Measurements from ENCODE around the gene CIDEA.

The CIDEA gene

DNA sequence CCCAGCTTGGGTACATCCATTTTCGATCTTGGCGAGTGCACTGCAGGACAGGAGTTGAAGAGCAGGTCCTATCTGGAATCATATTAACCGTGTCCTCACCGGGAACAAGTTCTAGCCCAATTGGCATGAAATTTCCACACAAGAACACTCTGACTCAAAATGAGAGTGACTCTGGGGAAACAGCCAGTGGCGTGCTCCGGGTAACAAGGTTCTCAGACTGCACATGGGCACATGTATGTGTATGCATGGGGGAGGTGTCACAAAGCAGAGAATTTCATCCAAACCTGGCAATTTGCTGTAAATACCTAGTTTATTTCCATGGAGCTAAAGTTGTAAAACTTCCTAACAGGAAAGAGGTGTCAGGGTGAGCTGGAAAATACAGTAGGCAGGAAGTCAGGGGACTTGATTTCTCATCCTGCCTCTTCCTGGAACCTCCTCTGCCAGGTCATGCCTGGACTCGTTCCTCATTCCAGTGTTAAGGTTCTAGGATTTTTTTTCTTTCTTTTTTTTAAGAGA is 55.6 kb downstream of the CIDEA start:
- TF ChIP-seq, protein P1, sequence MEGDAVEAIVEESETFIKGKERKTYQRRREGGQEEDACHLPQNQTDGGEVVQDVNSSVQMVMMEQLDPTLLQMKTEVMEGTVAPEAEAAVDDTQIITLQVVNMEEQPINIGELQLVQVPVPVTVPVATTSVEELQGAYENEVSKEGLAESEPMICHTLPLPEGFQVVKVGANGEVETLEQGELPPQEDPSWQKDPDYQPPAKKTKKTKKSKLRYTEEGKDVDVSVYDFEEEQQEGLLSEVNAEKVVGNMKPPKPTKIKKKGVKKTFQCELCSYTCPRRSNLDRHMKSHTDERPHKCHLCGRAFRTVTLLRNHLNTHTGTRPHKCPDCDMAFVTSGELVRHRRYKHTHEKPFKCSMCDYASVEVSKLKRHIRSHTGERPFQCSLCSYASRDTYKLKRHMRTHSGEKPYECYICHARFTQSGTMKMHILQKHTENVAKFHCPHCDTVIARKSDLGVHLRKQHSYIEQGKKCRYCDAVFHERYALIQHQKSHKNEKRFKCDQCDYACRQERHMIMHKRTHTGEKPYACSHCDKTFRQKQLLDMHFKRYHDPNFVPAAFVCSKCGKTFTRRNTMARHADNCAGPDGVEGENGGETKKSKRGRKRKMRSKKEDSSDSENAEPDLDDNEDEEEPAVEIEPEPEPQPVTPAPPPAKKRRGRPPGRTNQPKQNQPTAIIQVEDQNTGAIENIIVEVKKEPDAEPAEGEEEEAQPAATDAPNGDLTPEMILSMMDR (IDR thresholded peaks at IDR 0.05): no peak

DNA sequence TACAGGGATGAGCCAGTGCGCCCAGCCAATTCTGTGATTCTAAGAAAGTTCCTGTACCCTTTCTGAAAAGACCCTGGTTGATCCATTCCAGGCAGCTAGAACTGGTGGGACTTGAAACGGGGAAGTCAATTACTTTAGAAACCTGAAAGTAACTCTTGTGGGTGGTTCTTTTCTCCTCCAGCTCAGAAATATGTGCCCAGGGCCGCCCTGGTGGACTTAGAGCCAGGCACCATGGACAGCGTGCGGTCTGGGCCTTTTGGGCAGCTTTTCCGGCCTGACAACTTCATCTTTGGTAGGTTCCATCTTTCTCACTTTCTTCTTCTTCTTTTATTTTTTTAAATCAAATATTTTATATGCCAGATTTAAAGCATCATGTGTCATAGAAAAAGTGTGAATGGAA is 56.6 kb downstream of the CIDEA start:
- TF ChIP-seq, protein P1 (IDR thresholded peaks at IDR 0.05): no peak

DNA sequence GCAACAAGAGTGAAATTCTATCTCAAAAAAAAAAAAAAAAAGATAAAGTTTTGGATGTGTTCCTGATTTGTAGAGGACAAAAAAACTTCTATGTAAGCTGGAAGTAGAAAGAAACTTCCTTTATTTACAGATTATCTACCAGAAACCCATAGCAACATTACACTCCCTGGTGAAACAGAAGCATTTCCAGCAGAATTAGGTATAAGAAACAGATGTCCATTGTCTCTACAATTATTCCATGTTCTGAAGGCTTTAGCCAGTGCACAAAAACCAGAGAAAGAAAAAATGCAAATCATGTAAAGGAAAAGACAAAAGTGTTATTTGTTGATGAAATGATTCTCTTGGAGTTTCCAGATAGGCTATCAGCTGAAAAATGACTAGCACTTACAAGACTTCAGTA is 58.8 kb downstream of the CIDEA start:
- TF ChIP-seq, protein P1 (IDR thresholded peaks at IDR 0.05): no peak

DNA sequence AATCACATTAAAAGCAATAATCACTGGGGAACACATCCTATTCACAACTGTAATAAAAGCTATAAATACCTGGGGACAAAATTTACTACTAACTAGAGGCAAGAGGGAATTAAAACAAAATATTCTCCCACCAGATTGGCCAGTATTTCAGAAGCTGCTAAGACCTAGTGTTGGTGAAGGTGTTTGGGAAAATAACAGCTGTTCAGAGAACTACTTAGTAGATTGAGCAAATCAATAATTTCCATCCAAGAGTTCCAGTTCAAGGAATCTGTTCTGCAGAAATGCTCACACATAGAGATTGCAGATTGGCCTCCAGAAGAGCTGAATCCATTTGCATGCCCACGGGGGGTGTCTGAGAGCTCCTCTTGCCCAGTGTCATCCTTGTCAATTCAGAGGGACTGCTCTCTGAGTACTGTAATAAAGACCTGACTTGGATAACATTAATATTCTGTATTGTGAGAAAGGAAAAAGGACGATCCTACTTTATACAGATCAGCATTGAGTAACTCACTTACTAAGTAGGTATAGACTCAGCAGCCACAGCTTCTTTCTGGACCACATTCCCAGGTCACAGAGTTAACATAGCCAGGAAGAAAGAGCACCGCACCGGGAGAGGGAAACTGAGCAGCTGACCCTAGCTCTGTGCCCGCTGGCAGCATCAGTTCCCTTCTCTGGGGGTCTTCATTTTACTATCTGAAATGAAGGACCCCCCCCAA is 59.5 kb downstream of the CIDEA start:
- TF ChIP-seq, protein P1 (IDR thresholded peaks at IDR 0.05): no peak

DNA sequence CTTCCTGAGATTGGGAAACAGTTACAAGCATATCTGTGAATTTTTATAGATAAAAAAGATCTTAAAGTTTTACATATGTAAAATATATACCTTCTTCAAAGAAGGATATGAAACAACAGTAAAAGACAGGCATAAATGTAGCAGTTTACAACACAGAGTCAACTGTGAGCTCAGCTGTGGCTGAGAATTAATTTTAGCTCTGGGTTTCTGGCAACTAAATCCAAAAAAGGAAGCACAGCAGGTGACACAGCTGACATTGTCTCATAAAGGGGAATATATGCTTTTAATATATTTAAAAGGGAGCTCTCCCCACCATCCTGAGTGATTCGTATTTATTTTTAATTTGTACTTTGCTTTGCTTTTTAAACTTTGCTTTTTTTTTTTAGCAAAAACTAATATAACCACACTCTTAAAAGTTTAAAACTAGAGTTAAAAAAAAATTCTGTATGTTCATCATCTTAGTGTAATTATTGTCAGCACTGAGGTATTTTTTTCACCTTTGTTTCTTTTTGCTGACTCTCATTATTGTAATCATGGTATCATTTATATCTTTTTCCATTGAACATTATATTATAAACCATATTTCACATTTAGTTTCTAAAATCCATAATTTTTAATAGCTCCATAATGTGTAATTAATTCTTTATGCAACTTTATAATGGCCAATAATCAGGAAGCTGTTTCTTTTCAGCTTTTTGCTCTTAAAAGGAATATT is 60.6 kb downstream of the CIDEA start:
- TF ChIP-seq, protein P1 (IDR thresholded peaks at IDR 0.05): no peak

DNA sequence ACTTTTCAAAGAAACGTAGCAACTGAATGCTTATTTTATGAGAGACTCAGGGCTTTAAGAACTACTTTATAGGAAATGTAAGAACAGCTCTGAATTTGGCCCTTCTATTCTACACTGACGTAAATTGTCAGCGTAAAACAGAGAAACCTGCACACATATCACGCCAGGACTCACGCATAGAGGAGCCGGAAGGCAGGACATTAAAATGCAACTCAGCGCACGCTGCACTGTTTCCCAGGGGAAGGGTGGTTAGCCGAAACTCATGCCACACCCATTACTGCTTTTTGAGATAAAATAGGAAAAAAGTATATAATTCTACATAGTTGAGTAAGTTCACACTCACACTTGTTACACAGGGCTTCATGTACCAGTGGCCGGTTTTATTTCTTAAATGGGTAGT is 61.3 kb downstream of the CIDEA start:
- TF ChIP-seq, protein P1 (IDR thresholded peaks at IDR 0.05): no peak

DNA sequence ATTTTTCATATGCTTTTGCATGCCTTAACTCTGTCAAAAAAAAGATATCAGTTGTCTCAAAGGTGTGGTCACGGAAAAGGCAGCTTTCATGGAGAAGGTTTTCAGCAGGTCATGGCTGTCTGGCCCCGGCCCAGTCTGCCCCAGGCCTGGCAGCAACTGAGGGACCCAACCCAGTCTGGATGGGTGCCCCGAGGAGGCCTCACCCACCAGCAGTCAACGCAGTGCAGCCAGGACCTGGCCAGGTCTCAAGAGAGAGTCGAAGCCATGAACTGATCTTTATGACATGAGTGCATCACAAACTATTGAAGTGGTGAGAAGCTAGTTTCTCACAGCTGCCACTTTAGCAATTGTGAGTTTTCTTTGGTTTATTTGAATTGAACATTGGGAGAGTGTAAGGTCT is 61.8 kb downstream of the CIDEA start:
- TF ChIP-seq, protein P1 (IDR thresholded peaks at IDR 0.05): no peak
